ENCODE measurements around the gene COL21A1. TPM values are rescaled to one million over a fixed set of nuclear protein-coding genes. Genes with fewer than 3 reads are reported as not detected.
"Not testable (repeated sequence)": the region's sequence is repeated elsewhere in the genome, so short reads cannot be mapped to it uniquely, and the experiment has no call there.

Gene COL21A1
- polyA plus RNA-seq, 1 donor = 124 TPM

DNA sequence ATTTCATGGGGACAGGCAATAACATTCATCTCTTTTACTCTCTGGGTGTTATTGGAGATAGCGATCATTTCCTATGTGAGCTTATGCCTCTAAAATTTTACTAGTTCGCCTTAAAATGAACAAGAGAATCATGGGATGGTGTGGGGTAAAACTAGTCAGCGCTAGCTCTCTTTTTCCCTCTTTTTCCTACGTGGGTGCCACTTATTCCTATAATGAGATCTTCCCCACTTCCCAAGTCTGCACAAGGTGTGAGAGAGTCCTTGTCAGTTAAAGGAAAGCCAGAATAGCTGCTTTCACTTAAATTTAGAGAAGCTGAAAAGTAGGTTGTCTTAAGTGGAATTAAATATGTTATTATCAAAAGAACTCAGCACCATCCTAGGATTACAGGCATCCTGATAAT, 198.8 kb downstream of the COL21A1 start:
- no peak for DNase-seq

DNA sequence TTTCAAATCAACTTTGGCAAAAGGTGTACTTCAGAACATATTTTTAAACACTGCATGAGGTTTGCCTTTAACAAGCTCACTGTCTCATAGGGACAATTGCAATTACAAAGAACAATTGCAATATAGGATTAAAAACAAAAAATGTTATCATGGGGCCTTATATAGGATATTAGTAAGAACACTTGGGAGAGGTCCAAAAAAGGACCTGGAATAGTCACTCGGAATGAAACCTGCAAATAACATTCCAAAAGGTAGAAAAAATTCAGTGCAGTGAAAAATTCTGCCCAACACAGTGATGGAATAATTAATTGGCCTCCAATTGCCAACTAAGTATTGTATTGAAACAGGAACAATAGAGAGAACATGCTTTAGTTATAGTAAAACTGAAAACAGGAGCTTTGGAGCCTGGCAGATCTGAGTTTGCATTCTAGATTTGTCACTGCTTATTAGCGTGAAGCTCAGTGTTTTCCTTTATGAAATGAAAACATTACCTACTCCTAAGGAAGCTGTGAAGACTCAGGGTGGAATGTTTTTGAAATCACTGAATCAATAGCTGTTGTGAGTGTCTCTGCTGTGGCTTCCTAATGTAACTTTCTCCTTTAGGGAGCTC, 199.3 kb downstream of the COL21A1 start:
- DNase-seq = no peak

DNA sequence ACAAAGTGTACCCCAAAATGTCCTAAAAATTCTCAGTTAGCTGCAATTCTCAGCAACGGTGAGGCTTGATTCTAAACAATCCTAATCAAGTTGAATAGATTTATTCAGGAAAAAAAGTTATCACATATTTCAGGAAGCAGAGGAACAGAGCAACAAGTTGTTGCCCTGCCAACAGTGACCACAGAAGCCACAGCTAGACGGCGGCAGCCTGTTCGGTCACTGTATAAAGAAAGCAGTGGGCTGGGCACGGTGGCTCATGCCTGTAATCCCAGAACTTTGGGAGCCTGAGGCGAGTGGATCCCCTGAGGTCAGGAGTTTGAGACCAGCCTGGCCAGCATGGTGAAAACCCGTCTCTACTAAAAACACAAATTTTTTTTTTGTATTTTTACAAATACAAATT, 200.8 kb downstream of the COL21A1 start:
- DNase-seq = no peak

DNA sequence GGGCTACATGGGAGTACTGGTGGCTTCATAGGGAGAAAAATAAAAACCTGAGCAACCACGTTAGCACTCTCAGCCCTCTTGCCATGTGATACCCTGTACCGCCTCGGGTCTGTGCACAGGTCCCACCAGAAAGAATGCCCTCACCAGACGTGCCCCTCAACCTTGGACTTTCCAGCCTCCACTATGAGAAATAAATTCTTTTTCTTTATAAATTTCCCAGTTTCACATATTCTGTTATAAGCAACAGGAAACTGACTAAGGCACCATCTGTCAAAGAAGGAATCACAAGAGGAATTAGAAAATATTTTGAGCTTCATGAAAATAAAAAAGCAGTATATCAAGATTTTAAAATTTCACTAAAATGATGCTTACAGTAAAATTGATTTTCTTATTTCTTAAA, 203.6 kb downstream of the COL21A1 start:
- no peak for DNase-seq

DNA sequence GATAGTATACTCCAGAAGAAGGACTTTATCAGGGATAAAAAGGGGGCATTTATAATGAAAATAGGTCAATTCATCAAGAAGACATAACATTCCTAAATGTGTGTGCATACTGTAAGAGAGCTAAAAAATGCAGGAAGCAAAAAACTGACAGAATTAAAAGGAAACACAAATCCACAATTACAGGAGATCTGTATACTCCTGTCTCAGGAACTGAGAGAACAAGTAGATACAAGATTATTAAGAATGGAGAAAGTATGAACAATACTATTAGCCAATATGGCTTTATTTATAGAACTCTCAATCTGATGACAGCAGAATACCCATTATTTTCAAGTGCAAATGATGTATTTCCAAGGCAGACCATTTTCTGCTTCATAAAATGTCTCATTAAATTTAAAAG, 204.3 kb downstream of the COL21A1 start:
- no peak for DNase-seq

DNA sequence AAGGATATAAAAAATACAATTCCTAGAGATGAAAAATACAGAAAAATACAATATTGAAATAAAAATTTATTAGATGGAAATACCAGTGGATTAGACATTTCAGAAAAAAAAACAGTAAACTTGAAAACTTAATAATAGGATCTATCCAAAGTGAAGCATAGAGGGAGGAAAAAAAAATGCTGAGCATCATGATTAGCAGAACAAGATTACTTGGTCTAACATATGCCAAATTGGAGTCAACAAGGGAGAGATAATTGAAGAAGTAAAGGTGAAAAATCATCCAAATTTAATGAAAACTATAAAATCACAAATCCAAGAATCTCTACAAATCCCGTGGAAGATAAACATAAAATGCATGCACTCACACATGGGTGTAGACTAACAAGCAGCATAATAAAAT, 205.8 kb downstream of the COL21A1 start:
- no peak for DNase-seq

DNA sequence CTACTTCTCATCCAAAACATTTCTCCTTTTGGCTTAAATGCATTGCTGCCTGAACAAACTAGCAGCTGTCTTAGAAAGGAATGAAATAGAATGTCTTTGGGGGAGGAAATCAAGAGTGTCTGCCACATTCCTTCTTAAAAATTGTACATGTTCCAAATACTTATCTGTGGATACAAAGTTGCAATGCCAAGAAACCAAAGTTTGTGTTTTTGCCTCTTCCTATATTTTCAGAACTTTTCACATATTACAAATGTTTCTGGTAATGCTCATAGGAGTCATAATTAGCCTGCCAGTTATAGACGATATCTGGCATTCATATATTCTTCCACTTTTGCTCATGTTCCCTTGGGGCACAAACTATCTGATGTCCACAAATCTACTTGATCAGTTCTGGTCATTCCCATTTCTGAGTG, 206.5 kb downstream of the COL21A1 start:
- DNase-seq = no peak

DNA sequence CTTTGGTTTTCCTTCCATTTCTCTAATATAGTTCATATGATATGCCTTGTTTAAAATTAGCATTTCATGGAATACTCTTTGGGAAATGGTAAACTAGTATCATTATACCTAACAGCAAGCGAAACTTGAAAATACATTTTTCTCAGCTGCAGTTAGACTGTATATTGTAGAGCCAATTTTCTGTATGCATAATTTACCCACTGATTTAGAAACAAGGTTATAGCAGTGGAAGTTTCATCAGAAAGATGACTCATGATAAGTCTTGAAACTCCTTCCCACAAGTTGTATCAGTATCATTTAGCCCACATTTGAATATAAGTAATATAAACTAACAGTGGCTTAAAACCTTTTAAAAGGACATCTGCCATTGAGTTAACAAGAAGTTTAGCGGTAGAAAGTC, 207.2 kb downstream of the COL21A1 start:
- no peak for DNase-seq

DNA sequence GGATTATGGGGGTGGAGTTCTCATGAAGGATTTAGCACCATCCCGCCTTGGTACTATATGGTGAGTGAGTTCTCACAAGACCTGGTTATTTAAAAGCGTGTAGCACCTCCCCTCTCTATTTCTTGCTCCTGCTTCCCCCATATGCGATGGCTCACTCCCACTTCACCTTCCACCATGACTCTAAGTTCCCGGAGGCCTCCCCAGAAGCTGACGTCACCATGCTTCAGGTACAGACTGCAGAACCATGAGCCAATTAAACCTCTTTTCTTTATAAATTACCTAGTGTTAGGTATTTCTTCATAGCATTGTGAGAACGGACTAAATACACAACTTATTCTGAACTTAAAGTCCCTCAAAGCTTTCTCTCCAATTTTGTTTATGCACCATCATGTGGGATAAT, 208.6 kb downstream of the COL21A1 start:
- no peak for DNase-seq

DNA sequence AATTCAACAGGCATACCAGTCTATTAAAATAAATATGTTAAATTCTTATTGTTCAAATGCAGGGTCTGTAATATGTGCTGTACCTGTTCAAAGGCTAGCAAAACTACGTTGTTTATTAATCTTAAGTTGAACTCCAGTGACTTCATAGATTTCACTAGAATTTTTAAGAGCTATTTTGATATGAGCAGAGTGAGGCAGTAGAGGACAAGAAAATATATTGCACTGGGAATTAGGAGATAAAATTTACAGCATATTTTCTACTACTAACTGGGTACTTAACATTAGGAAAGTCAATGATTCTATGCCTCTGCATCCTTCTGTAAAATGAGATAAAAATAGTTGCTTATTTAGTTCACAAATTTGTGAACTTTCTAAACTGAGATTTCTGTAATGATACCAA, 209.8 kb downstream of the COL21A1 start:
- no peak for DNase-seq

DNA sequence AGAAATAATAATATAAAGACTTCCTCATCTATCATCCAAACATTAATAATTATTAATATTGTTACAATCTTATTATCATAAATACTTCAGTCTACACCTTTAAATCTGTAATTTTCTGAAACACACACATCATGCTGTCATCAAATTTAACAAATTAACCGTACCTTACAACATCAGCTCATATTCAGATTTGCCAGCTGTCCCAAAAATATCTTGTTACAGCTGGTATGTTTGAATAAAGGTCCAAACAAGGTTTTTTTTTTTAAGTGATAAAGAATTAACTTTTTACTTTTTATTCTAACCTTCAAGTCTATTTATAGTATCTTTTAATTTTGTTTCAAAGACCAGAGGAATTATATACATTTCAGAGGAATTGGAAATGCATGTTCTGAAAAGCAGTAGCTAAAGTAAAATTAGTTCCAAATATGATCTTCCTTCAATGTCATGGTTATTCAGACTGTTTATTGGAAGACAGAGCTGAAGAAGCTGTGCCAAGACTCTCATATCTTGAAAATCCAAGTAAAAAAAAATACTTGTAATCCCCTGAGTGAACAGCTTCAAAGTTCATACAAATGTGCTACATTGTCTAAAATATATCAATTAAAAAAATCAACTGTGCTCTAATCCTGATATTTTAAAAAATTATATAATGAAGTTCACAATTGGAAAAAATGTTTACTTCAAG, 210.3 kb downstream of the COL21A1 start:
- DNase-seq = no peak

DNA sequence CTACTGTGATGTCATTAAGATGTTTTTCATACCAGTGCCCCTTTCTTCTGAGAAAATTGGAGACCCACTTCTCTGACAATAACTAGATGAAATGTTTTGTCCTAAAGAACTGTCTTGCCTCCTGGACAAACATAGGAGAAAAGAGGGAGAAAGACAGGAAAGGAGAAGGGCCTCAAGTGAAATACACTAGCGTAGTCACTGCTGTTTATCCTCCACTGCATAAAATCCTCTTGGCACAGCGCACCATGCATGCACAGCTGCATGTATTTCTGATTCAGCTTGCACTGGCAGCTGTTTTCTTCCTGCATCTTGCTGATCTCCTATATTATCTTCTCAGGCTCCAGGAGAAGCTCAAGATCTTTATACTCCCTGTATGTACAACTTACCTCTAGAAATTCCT, 214.0 kb downstream of the COL21A1 start:
- no peak for DNase-seq

DNA sequence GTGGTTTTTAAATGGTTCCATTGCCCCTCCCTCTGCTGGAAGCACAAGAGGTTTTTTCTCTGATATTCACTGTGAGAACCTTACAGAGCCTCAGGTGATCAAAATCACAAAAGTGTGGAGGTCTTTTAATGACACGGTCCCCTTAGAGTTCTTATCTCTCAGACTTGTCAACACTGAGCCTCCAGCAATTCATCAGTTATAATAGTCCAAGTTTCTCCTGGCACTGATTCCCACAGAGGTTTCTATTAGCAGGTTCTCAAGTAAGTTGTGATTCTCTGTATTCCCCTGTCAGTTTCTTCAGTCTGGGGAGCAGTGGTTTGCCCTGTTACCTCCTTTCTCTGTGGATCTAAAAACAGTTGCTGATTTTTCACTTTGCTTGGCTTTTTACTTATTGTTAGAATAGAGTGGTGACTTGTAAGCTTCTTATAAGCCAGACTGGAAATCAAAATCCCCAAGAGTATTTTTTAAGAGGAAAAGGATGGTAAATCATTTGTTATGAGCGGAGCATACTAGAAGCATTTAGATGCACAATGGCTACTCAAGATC, 214.6 kb downstream of the COL21A1 start:
- DNase-seq = no peak

DNA sequence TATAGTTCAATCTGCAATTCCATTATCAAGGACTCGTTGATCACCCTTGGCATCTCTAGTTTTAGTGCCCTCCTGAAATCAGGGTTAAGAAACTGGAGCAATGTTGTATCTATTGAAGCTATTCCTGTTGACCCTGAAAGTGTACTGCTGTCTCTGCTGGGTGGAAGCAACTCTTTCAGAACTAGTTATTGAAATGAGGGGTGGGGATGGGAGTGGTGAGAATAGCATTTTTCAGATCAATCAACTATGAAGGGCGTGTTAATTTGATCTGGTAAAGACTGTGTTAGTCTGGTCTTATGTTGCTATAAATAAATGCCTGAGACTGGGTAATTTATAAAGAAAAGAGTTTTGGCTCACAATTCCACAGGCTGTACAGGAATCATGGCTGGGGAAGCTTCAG, 219.5 kb downstream of the COL21A1 start:
- DNase-seq = no peak

DNA sequence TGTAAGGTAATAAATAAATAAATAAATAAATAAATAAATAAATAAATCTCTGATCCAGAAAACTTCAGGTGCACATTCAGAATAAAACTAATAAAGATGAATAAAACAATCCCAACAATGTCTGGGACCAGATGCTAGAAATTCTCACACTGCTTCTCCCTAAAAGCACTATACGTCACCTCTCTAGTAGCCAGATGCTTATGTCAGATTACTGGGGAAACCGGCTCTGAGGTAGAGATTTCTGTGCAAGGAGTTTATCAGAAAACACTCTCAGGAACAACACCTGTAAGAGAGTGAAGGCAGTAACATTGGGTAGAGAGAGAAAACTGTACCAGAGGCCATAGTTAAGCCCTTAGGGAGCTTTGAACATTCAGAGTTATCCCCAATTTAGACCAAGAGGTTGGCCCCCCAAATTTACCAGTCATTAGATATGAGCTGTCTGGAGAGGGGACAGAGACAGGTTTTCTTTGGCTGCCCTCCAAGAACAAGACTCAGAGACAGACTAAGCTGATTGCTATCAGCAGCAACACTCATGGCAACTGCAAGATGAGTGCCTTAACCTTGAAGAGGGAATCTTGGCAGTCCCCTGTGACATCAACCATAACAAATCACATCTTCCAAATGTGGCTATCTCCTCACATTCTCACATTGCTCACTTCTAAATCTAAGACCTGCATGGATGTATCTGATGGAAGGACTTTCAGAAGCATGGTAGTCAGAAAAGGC, 220.8 kb downstream of the COL21A1 start:
- DNase-seq = no peak

DNA sequence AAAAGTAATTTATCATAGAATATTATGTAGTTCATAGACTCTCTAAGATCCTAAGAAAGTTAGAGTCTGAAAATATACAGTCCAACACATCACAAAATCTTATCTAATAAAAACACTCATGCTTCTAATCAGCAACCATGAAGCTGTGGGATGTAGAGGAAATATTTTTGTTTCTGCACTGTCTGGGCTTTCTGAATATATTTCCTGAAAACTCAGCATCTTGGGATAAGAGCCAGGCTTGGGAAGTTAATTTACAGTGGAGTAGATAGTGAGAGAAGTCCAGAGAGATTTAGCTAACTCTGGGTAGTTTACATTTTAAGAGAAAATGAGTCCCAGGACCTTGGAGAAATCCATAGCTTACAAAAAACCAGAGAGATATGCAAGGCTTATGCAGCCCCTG, 221.6 kb downstream of the COL21A1 start:
- DNase-seq = peak; percentile 46

DNA sequence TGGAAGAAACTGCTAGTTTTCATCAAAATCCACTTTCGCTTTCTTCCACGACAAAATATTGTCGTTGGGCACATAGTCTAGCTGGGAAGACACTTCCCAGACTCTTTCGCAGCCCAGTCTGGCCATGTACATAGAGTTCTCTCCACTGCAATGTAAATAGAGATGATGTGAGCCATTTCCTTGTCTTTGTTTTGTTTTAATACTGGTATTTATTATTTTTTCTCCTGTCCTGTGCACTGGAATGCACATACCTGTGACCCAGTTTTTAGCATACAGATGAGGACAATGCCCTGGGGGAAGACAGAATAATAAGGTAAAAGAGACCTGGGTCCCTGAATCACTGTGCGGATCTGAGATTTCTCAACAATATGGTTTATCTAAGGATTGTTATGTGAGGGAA, 222.4 kb downstream of the COL21A1 start:
- DNase-seq = no peak

DNA sequence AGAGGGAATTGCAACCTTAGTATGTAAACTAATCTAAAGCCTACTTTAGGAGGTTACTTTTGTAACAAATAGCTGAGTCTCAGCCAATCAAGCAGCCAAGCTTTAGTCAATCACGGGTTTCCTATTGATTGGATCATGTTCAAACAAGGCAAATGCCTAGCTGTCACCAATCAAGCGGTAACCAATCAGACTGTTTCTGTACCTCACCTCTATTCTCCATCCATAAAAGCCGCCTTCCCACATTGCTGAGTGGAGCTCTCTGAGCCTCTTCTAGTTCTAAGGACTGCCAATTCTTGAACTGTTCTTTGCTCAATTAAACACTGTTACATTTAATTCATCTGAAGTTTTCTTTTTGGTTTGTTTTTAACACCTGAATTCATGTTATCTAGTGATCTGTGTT, 223.6 kb downstream of the COL21A1 start:
- DNase-seq = no peak

DNA sequence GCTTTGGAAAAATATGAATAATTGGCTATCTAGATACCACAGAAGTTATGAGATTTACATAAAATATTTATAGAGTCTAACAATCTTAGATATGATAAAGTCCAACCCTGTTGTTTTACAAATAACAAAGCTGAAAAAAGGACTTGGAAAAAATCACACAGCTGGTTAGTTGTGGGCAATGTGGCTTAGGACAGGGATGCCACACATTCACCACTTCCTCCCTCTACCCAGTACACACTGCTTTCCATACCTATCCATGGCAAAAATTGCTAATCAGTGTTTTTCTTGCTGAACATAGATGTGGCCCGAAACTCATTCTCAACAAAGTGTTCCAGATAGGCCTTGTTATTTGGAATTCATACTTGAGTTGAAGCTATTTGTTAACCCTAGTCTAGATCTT, 224.7 kb downstream of the COL21A1 start:
- DNase-seq = no peak

DNA sequence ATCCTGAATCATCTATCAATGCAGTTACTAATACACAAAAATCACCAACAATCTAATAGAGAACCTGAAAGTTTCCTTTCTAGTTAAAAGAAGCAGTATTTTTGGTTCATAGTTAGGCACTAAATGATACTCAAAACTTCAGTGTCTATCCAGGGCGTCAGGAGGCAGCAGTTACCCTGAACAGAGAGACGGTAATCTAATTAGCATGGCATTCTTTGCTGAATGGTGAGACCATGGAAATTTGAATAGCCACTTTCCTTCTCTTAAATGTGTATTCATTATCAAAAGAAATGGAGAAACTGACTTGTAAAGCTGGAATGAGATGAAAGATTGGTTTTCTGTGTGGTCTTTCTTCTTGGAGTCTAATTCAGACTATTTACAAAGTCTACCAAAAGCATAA, 225.4 kb downstream of the COL21A1 start:
- no peak for DNase-seq

DNA sequence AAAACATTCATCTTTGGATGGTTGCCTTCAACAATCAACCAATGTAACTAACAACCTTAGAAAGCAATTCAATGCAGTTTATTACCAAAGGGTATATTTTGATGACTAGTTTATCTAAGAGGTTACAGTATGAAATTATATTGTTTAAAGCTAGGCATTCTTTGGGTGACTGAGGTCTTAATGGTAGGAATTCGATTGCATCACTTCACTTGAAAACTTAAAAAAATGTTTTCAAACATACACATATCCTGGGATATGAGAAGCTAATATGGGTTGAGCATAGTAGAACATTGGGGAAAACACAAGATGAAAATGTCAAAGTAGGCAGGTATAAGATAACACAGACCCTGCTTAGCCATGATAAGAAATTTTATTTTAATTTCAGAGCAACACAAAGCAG, 227.4 kb downstream of the COL21A1 start:
- no peak for DNase-seq

DNA sequence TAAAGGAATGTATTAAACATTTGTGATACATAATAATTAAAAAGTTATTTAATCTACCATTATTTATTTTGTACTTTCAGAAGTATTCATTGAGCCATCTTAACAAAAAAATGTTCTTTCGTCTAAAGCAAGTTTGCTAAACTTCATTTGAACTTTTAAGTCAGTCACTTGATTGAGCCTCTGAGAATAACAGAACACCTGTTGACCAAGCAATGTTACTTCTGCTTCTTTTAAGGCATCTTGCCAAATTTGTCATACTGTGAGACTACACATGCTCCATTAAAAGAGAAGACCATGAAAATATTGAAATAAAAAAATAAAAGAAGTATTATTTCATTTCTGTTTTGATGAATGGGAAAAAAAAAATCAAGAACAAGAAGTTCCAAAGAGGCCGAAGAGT, 230.2 kb downstream of the COL21A1 start:
- DNase-seq = no peak

DNA sequence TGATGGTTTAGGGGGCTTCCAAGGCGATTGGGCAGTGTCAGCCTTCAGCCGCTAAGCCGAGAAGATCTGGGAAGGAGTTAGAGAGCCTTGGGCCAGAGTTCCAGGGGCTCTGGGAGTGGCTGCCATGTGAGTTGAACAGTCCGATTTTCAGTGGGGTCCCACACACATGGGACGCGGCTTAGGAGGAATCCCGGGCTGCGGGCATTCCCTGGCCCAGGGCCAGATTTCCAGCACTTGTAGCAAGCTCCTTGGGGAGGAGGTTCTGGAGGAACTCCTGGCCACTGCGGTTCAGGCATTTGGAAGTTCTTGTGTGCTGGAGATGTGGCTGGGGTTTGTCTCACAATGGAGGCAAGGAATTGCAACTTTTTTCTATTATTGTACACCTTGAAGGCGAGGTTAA, 233.3 kb downstream of the COL21A1 start:
- not testable (repeated sequence) for DNase-seq

Data from left kidney (tissue), 2 donors.